Motor neuron (in vitro differentiated cells): Measurements from ENCODE around the gene LCA5. TPM values are rescaled to one million over a fixed set of nuclear protein-coding genes. Genes with fewer than 3 reads are reported as not detected.
"Not testable (repeated sequence)": the region's sequence is repeated elsewhere in the genome, so short reads cannot be mapped to it uniquely, and the experiment has no call there.

Source experiments
- ATAC-seq, 8 experiments: fragments of 200-7000 bp; cut with Tn5 transposase; replicated peaks in 6 of 8; 2 replicates each; pipeline ENCODE4 v1.8.0; 2021; ENCODE audit warnings: mild to moderate bottlenecking in 8 of 8, moderate library complexity in 8 of 8
- H3K27ac ChIP-seq, 2 donors: fragments of 250-450 bp; sonication (Bioruptor Pico); 2 replicates each; pipeline ENCODE4 v1.9.0; 2021; ENCODE audit warnings: antibody characterized with exemption in 2 of 2, mild to moderate bottlenecking in 2 of 2, moderate library complexity in 1 of 2
- H3K4me1 ChIP-seq, 2 donors: fragments of 250-450 bp; sonication (Bioruptor Pico); replicated peaks in 1 of 2; 2 replicates each; pipeline ENCODE4 v1.6.1; 2021; ENCODE audit warnings: antibody characterized with exemption in 2 of 2, mild to moderate bottlenecking in 2 of 2, moderate library complexity in 1 of 2
- H3K4me3 ChIP-seq, 5 donors: fragments of 250-450 bp; sonication (Bioruptor Pico); 2 replicates each; pipeline ENCODE4 v1.9.0; 2021; ENCODE audit warnings: antibody characterized with exemption in 5 of 5, mild to moderate bottlenecking in 5 of 5, moderate library complexity in 4 of 5
- WGBS, 10 experiments: fragments of 450-650 bp; shearing (Covaris generic); methylation state at CpG; one replicate each; pipeline ENCODE4 v1.0.0; 2022; 5-methylcytosine and 5-hydroxymethylcytosine counted together
- in situ Hi-C, 9 experiments: fragments of 400-800 bp; cut with MboI; loops; one replicate each; pipeline ENCODE4 v1.15.0; 2021; ENCODE audit warnings: low sequenced_read_pairs in 9 of 9, low pct_unique_long_range_greater_than_20kb in 2 of 9; ENCODE audit not compliant: unreplicated experiment in 9 of 9
- total RNA-seq, 8 experiments: library from RNA; unstranded; fragments of 300-600 nt; gene quantifications; 2 replicates each; pipeline versions ENCODE4 v1.2.3 to v1.2.4, GENCODE V29; 2022

LCA5 gene
- total RNA-seq, 8 experiments from 2014 or later = 3.8 to 24.0 (median 9.7) TPM

DNA sequence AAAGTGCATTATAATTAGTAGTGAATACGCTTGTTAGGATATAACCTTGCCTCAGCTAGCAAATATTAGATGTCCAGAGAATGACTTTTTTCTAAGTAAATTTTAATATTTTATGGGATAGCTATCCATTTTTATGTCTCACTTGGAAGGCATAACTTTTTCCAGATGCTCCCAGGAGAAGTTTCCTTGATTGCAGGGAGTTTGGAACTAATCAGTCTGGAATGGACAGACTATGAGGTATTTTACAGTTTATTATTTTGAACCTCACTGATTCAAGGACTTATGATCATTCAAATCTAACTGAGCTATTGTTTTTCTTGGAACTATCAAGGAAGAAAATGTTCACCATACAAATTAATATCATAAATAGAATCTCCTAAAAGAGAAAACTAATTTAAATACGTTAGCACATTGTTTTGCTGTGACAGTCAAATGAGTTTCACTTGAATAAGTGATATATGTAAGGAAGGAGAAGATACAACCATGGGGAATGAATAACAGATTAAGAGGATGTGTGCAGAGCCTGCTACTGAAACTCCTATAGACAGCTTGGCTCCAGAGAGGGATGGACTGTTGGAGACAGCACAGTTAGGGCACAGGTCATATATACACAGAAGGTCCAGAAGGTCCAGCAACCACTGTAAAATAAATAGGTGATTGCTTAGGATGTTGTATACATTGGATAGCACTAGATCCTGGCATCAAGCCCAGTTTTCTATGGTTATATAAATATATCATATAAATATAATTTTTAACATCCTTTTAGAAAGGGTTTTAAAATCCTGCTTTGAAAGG is 20.6 kb upstream of the LCA5 start:
- Histone ChIP-seq H3K4me1 (peaks cover 0 to 3% of the 10 kb centered on the region in 2 donors), H3K4me3 (no peak overlapping the region), H3K27ac (no peak overlapping the region)
- in situ Hi-C loops = loop anchor here in 1 of 9 experiments (25.0 kb wide), 1 partner anchor 304 kb away; no protein-coding TSS in a partner anchor
- 0 to 100% (median 89%) methylated on average over 1 to 2 of the region's 2 CpGs for WGBS, 10 experiments
- peak in 1 of 8 experiments; percentile 65 for ATAC-seq

DNA sequence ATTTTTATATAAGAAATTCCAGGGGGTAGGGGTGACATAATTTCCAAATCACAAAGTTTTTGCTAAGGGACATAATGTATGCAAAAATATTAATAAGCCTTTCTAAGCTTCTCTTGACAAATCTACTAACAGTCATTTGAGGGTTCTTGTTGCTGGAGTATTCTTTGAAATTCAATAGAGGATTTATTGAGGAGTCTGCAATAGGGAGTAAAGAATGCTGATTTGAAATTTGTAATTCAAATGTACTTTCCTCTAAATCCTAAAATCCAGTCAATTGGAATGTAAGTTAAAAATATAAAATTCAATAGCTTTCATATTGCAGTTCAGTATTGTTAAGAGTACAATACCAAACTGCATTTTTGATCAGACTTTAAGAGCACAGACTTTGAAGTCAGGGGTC is 17.1 kb upstream of the LCA5 start:
- in situ Hi-C loops = loop anchor here in 1 of 9 experiments (25.0 kb wide), 1 partner anchor 308 kb away; no protein-coding TSS in a partner anchor
- peak in 3 of 8 experiments; percentile 22 to 74 (median 49) for ATAC-seq
- Histone ChIP-seq H3K27ac (no peak overlapping the region), H3K4me1 (peaks cover 0 to 3% of the 10 kb centered on the region in 2 donors), H3K4me3 (no peak overlapping the region)

- WGBS, 10 experiments = 0 to 100% (median 64%) methylated on average over 1 to 2 of the region's 2 CpGs; no CpG with 5 or more reads in 2 of the 10 experiments
- Histone ChIP-seq H3K27ac (no peak overlapping the region), H3K4me3 (no peak overlapping the region), H3K4me1 (peaks cover under 1 to 3% of the 10 kb centered on the region in 2 donors)
- ATAC-seq = peak in 1 of 8 experiments; percentile 78
- in situ Hi-C loops = loop anchor here in 1 of 9 experiments (25.0 kb wide), 1 partner anchor 311 kb away; no protein-coding TSS in a partner anchor
These were observed 14.2 kb upstream of the LCA5 start for GRCh38 chr6:79551401-79551800.

DNA sequence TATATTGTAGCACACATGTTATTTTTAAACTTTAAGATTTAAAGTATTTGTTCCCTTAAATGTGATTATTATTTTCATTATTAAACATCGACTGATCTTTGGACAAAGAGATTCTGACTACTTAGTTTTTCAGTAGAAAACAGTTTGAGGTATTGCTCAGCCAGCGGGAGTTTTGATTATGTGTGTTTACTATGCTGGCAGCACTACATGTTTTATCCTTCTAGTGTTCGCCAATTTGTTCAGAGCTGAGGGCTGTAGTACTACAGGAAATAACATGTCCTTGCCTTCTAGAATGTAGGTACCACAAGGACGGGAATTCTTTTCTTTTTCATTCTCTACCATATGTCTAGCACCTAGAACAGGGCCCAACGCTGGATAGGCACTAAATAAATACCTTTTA is 11.1 kb upstream of the LCA5 start:
- no peak for ATAC-seq
- Histone ChIP-seq H3K27ac (no peak overlapping the region), H3K4me1 (peaks cover 22 to 24% of the 10 kb centered on the region in 2 donors), H3K4me3 (no peak overlapping the region)
- 92 to 100% (median 98%) methylated on average over 1 to 5 of the region's 5 CpGs for WGBS, 10 experiments
- in situ Hi-C loops = no loop called here

GRCh38 chr6:79546186-79546585 is 9.0 kb upstream of the LCA5 start:
- Histone ChIP-seq H3K4me3 (no peak overlapping the region), H3K27ac (no peak overlapping the region), H3K4me1 (peaks cover 29 to 30% of the 10 kb centered on the region in 2 donors)
- in situ Hi-C loops = no loop called here
- 20 to 94% (median 75%) methylated on average over 1 to 3 of the region's 3 CpGs; no CpG with 5 or more reads in 2 of the 10 experiments for WGBS, 10 experiments
- ATAC-seq = no peak

- in situ Hi-C loops = no loop called here
- WGBS, 10 experiments = 0 to 30% (median 3%) methylated on average over 2 to 7 of the region's 7 CpGs
- H3K4me3 ChIP-seq = peak overlapping the region in 2 of 5 donors; percentile 9 to 11
- peaks cover 29 to 30% of the 10 kb centered on the region in 2 donors for H3K4me1 ChIP-seq
- ATAC-seq = peak; percentile 97 to 99 (median 98)
- H3K27ac ChIP-seq = peak overlapping the region; percentile 15 to 76
These were observed 7.8 kb upstream of the LCA5 start for GRCh38 chr6:79544939-79545450.

GRCh38 chr6:79544299-79544927 is 7.2 kb upstream of the LCA5 start:
- ATAC-seq = peak in 1 of 8 experiments; percentile 9
- Histone ChIP-seq H3K4me3 (no peak overlapping the region), H3K4me1 (peaks cover 29 to 30% of the 10 kb centered on the region in 2 donors), H3K27ac (peak overlapping the region; percentile 15 to 76)
- in situ Hi-C loops = no loop called here
- WGBS, 10 experiments = 14 to 72% (median 25%) methylated on average over 1 to 2 of the region's 2 CpGs; no CpG with 5 or more reads in 1 of the 10 experiments

- H3K27ac ChIP-seq = peak overlapping the region; percentile 15 to 76
- no peak overlapping the region for H3K4me3 ChIP-seq
- ATAC-seq = no peak
- in situ Hi-C loops = no loop called here
- H3K4me1 ChIP-seq = peaks cover 30 to 33% of the 10 kb centered on the region in 2 donors
- 33 to 100% (median 60%) methylated on average over 1 of the region's 1 CpG; no CpG with 5 or more reads in 5 of the 10 experiments for WGBS, 10 experiments
These were observed 6.7 kb upstream of the LCA5 start for GRCh38 chr6:79543886-79544285.

- in situ Hi-C loops = no loop called here
- Histone ChIP-seq H3K27ac (peak overlapping the region in 1 of 2 donors; percentile 76), H3K4me1 (peaks cover 30 to 36% of the 10 kb centered on the region in 2 donors), H3K4me3 (no peak overlapping the region)
- ATAC-seq = no peak
- 40 to 89% (median 75%) methylated on average over 1 of the region's 1 CpG; no CpG with 5 or more reads in 1 of the 10 experiments for WGBS, 10 experiments
These were observed 6.2 kb upstream of the LCA5 start for GRCh38 chr6:79543411-79543810.

DNA sequence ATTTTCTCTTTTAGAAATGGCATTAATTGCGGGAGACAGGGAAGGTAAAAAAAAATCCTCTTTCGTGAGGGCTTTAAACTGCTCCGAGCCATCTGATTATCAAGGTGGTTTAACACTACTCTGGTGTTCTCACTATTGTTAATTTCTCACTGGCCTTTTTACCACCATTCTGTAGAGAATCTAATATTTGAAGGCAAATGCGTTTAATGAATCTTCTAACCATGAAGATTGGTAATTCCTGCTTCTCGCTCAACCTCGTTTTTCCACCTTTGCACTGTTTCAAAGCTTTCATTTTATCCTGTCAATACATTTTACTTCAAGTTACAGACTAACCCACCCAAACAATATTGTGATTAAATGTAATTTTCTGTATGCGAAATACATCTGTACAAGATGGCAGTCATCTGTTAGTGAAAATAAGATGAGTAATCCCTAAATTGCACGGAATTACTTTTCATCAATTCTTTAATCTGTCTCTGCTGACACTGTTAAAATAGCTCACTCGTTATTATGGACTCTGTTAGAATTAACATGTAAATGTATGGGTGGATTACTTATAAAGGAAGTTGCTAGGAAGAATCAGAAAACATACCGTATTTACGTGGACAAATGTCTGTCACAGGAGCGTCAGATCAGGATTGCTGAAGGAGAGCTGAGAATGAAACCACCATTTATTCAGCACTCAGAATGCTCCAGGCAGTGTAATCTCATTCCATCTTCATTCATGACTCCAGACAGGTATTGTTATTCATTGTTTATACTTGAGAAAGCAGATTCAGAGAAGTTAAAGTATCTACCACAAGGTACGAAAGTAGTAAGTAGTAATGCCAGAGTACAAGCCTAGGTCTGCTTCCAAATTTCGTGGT is 1.1 kb upstream of the LCA5 start:
- in situ Hi-C loops = no loop called here
- no peak for ATAC-seq
- Histone ChIP-seq H3K4me1 (peaks cover 13 to 25% of the 10 kb centered on the region in 2 donors), H3K27ac (no peak overlapping the region), H3K4me3 (peak overlapping the region; percentile 63 to 98 (median 74))
- 0 to 20% (median 11%) methylated on average over 1 to 13 of the region's 14 CpGs for WGBS, 10 experiments

GRCh38 chr6:79536585-79536953 is 661 bp downstream of the LCA5 start:
- peak overlapping the region in 1 of 2 donors; percentile 81 for H3K27ac ChIP-seq
- in situ Hi-C loops = no loop called here
- WGBS, 10 experiments = 0 to 3% (median 0%) methylated on average over 2 to 8 of the region's 9 CpGs
- H3K4me1 ChIP-seq = peaks cover 7 to 23% of the 10 kb centered on the region in 2 donors
- peak in 3 of 8 experiments; percentile 4 to 11 (median 5) for ATAC-seq
- H3K4me3 ChIP-seq = peak overlapping the region; percentile 63 to 98 (median 74)

DNA sequence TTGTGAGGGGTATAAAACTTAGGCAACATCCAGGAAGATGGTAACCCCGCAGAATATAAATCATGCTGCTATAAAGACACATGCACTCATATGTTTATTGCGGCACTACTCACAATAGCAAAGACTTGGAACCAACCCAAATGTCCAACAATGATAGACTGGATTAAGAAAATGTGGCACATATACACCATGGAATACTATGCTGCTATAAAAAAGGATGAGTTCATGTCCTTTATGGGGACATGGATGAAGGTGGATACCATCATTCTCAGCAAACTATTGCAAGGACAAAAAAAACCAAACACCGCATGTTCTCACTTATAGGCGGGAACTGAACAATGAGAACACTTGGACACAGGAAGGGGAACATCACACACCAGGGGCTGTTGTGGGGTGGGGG is 7.7 kb downstream of the LCA5 start:
- H3K4me1 ChIP-seq = peaks cover 7 to 10% of the 10 kb centered on the region in 2 donors
- in situ Hi-C loops, H3K27ac ChIP-seq, H3K4me3 ChIP-seq, ATAC-seq: not testable (repeated sequence)
- WGBS, 10 experiments = 80 to 100% (median 100%) methylated on average over 1 to 3 of the region's 4 CpGs; no CpG with 5 or more reads in 4 of the 10 experiments
